ENCODE data around the gene CLIC3. TPM values are rescaled to one million over a fixed set of nuclear protein-coding genes. Genes with fewer than 3 reads are reported as not detected.

CLIC3 gene
- total and polyA plus RNA-seq, 5 donors from 2014 or later, result 0.38 to 4.5 (median 2.2) TPM

DNA sequence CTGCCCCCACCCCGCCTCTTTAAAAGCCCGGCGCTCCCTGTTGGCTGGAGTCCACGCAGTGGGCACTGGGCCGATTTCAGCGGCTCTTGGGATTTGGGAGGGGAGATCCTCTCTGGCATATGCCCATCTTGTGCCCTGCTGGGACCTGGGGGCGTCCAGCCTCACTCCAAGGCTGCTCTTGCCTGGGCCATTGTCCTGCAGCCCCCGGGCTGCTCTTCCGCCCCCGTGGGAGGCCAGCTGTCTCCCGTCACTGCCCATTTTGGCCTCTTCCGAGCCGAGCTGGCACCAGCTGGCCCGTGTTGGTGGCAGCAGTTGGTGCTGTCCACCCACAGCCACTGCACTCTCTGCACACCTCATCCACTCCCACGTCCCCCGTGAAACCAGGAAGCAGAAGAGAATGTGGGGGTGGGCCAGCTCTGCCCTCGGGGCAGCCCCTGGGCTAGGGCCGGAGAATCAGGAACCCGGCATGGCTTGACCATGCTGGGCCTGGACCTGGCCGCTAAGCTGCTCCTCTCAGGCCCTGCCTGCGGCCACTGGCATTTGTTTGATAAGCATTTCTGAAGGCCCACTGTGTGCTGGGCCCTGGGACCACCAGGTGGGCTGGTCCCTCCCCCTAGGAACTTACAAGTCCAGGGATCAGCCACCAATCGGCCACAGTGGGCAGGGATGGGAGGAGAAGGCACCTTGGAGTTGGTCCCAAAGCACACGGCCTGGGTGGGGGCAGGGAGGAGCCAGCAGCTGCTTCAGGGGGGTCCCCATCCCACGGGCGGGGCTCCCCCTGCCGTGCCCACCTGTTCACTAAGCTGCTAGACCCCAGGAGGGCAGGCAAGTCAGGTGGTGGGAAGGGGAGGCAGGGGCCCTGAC lies 49.1 kb downstream of the CLIC3 start:
- Mint-ChIP-seq H3K4me1 (peaks cover 0 to 21% (median 3%) of the 10 kb centered on the region in 4 donors), H3K36me3 (no peaks in the 10 kb centered on the region), H3K4me3 (peak overlapping the region in 2 of 4 donors; percentile 36 to 38), H3K27ac (no peak overlapping the region), H3K9me3 (no peaks in the 10 kb centered on the region), H3K27me3 (peaks cover 5% of the 10 kb centered on the region)
- Histone ChIP-seq H3K36me3 (ENCODE audit: control insufficient read depth, insufficient read depth, low read length) (peaks cover 6% of the 10 kb centered on the region), H3K9me3 (ENCODE audit: control insufficient read depth in 2 of 2, low read length in 2 of 2) (no peaks in the 10 kb centered on the region), H3K4me3 (ENCODE audit: low read depth, low read length) (no peak overlapping the region), H3K27ac (ENCODE audit: insufficient read depth, low read length, poor library complexity, severe bottlenecking) (no peak overlapping the region), H3K4me1 (ENCODE audit: control insufficient read depth, insufficient read depth, low read length, poor library complexity, severe bottlenecking) (peaks cover 37% of the 10 kb centered on the region), H3K27me3 (ENCODE audit: control insufficient read depth, insufficient read depth, low read length) (no peaks in the 10 kb centered on the region)
- ATAC-seq (ENCODE audit: low read depth in 2 of 2), result no peak
- DNase-seq, result no peak

DNA sequence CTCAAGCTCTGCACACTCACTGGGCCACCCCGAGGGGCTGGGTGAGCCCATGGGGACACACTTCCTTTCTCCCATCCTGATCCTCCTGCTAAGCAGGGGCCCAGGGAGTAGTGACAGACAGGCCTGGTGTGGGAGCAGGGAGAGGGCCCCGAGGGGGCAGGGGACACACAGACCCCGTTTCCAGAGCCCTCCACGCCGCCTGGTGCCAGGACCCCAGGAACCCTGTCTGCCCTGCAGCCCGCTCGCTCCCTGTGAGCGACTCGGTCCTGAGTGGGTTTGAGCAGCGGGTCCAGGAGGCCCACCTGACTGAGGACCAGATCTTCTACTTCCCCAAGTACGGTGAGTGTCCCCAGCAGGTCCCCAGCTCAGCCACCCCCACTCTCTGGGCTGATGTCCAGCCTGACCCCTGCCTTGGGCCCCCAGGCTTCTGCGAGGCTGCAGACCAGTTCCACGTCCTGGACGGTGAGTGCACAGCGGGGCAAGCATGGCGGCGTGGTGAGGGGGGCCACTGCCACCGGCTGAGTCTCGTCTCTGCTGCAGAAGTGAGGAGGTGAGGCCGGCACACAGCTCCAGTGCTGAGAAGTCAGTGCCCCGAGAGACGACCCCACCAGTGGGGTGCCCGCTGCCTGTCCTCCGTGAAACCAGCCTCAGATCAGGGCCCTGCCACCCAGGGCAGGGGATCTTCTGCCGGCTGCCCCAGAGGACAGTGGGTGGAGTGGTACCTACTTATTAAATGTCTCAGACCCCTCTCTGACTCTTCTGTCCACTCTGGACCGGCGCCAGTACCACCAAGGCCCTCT lies 49.9 kb downstream of the CLIC3 start:
- DNase-seq (no peak), ATAC-seq (ENCODE audit: low read depth in 2 of 2) (no peak)
- Mint-ChIP-seq H3K27ac (no peak overlapping the region), H3K36me3 (no peaks in the 10 kb centered on the region), H3K27me3 (peaks cover 5% of the 10 kb centered on the region), H3K4me3 (peak overlapping the region in 2 of 4 donors; percentile 16 to 43), H3K9me3 (no peaks in the 10 kb centered on the region), H3K4me1 (peaks cover 0 to 21% (median 3%) of the 10 kb centered on the region in 4 donors)
- no peak overlapping the region for H3K27ac ChIP-seq (ENCODE audit: insufficient read depth, low read length, poor library complexity, severe bottlenecking)
- peaks cover 38% of the 10 kb centered on the region for H3K4me1 ChIP-seq (ENCODE audit: control insufficient read depth, insufficient read depth, low read length, poor library complexity, severe bottlenecking)
- H3K36me3 ChIP-seq (ENCODE audit: control insufficient read depth, insufficient read depth, low read length), result peaks cover 14% of the 10 kb centered on the region
- H3K27me3 ChIP-seq (ENCODE audit: control insufficient read depth, insufficient read depth, low read length), result no peaks in the 10 kb centered on the region
- no peak overlapping the region for H3K4me3 ChIP-seq (ENCODE audit: low read depth, low read length)
- no peaks in the 10 kb centered on the region for H3K9me3 ChIP-seq (ENCODE audit: control insufficient read depth in 2 of 2, low read length in 2 of 2)

DNA sequence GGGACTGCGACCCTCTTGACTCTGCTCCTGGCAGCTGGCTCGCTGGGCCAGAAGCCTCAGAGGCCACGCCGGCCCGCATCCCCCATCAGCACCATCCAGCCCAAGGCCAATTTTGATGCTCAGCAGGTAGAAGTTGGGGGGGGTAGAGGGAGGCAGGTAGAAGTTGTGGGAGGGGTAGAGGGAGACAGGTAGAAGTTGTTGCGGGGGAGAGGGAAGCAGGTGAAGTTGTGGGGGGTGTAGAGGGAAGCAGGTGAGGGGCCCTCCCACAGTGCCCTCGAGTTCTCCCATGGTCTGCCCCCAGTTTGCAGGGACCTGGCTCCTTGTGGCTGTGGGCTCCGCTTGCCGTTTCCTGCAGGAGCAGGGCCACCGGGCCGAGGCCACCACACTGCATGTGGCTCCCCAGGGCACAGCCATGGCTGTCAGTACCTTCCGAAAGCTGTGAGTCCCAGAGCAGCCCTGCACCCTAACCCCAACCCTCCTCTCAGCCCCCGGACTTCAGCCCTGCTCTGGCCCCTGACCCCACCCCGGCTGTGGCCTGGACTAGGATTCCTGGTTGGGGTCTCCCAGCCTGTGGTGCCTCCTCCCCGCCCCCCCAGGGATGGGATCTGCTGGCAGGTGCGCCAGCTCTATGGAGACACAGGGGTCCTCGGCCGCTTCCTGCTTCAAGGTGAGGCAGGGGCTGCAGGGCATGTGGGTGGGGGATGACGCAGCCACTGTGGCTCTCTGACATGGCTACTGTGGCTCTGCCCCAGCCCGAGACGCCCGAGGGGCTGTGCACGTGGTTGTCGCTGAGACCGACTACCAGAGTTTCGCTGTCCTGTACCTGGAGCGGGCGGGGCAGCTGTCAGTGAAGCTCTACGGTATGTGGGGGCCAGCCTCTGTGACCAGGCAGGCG lies 50.8 kb downstream of the CLIC3 start:
- no peaks in the 10 kb centered on the region for H3K27me3 ChIP-seq (ENCODE audit: control insufficient read depth, insufficient read depth, low read length)
- H3K9me3 Mint-ChIP-seq, result no peaks in the 10 kb centered on the region
- ATAC-seq (ENCODE audit: low read depth in 2 of 2) (no peak), DNase-seq (no peak)
- H3K36me3 Mint-ChIP-seq, result no peaks in the 10 kb centered on the region
- peaks cover 37% of the 10 kb centered on the region for H3K4me1 ChIP-seq (ENCODE audit: control insufficient read depth, insufficient read depth, low read length, poor library complexity, severe bottlenecking)
- peaks cover 0 to 21% (median 3%) of the 10 kb centered on the region in 4 donors for H3K4me1 Mint-ChIP-seq
- H3K4me3 ChIP-seq (ENCODE audit: low read depth, low read length), result no peak overlapping the region
- peaks cover 22% of the 10 kb centered on the region for H3K36me3 ChIP-seq (ENCODE audit: control insufficient read depth, insufficient read depth, low read length)
- peak overlapping the region in 1 of 3 donors; percentile 90 for H3K27ac Mint-ChIP-seq
- no peak overlapping the region for H3K27ac ChIP-seq (ENCODE audit: insufficient read depth, low read length, poor library complexity, severe bottlenecking)
- no peaks in the 10 kb centered on the region for H3K9me3 ChIP-seq (ENCODE audit: control insufficient read depth in 2 of 2, low read length in 2 of 2)
- peak overlapping the region in 1 of 4 donors; percentile 81 for H3K4me3 Mint-ChIP-seq
- peaks cover 5% of the 10 kb centered on the region for H3K27me3 Mint-ChIP-seq

Other genes starting within 250 kb of the CLIC3 start
Only the 30 nearest of the 38 such genes appear.
- gene TMEM141, start 205.2 kb downstream of the CLIC3 start, total RNA-seq, result 20.7 TPM
- gene TMEM141, start 205.2 kb downstream of the CLIC3 start, polyA plus RNA-seq, result 10 to 100 TPM; 28.2 to 39.3 (median 35.5) TPM
- 2.3 TPM for gene CCDC183, start 200.2 kb downstream of the CLIC3 start, total RNA-seq
- gene CCDC183, start 200.2 kb downstream of the CLIC3 start, polyA plus RNA-seq, result under 1 TPM in 3 of 4 donors, not detected in 1; 0.16 to 0.72 (median 0.58) TPM
- 63.6 TPM for gene RABL6, start 188.6 kb downstream of the CLIC3 start, total RNA-seq
- gene RABL6, start 188.6 kb downstream of the CLIC3 start, polyA plus RNA-seq, result 10 to 100 TPM in 2 of 4 donors, 1 to 10 TPM in 2; 9.4 to 13.9 (median 10.6) TPM
- gene AJM1, start 154.1 kb downstream of the CLIC3 start, total RNA-seq, result 4.3 TPM
- under 1 TPM in 2 of 4 donors, not detected in 2; 0.10 to 0.11 TPM for gene AJM1, start 154.1 kb downstream of the CLIC3 start, polyA plus RNA-seq
- 33.7 TPM for gene PHPT1, start 147.2 kb downstream of the CLIC3 start, total RNA-seq
- 10 to 100 TPM; 65.4 to 95.8 (median 80.3) TPM for gene PHPT1, start 147.2 kb downstream of the CLIC3 start, polyA plus RNA-seq
- 2.7 TPM for gene MAMDC4, start 144.2 kb downstream of the CLIC3 start, total RNA-seq
- under 1 TPM in 1 of 4 donors, not detected in 3; 0.30 TPM for gene MAMDC4, start 144.2 kb downstream of the CLIC3 start, polyA plus RNA-seq
- gene EDF1, start 130.3 kb downstream of the CLIC3 start, total RNA-seq, result 219 TPM
- gene EDF1, start 130.3 kb downstream of the CLIC3 start, polyA plus RNA-seq, result 100 to 1,000 TPM; 297 to 398 (median 339) TPM
- 28.6 TPM for gene TRAF2, start 110.1 kb downstream of the CLIC3 start, total RNA-seq
- gene TRAF2, start 110.1 kb downstream of the CLIC3 start, polyA plus RNA-seq, result 10 to 100 TPM; 11.0 to 23.0 (median 15.6) TPM
- gene FBXW5, start 51.8 kb downstream of the CLIC3 start, total RNA-seq, result 96.9 TPM
- 100 to 1,000 TPM in 3 of 4 donors, 10 to 100 TPM in 1; 91.6 to 134 (median 121) TPM for gene FBXW5, start 51.8 kb downstream of the CLIC3 start, polyA plus RNA-seq
- 1.1 TPM for gene C8G, start 51.3 kb downstream of the CLIC3 start, total RNA-seq
- under 1 TPM in 1 of 4 donors, not detected in 3; 0.96 TPM for gene C8G, start 51.3 kb downstream of the CLIC3 start, polyA plus RNA-seq
- gene LCN12, start 44.3 kb downstream of the CLIC3 start, total RNA-seq, result 1.4 TPM
- not detected for gene LCN12, start 44.3 kb downstream of the CLIC3 start, polyA plus RNA-seq
- gene PTGDS, start 19.1 kb downstream of the CLIC3 start, total RNA-seq, result 15.4 TPM
- gene PTGDS, start 19.1 kb downstream of the CLIC3 start, polyA plus RNA-seq, result under 1 TPM in 1 of 4 donors, not detected in 3; 0.47 TPM
- not detected for gene LCNL1, start 13.6 kb downstream of the CLIC3 start, total RNA-seq
- not detected for gene LCNL1, start 13.6 kb downstream of the CLIC3 start, polyA plus RNA-seq
- 83.3 TPM for gene PAXX, start 4.1 kb downstream of the CLIC3 start, total RNA-seq
- 10 to 100 TPM; 46.7 to 67.5 (median 66.0) TPM for gene PAXX, start 4.1 kb downstream of the CLIC3 start, polyA plus RNA-seq
- 135 TPM for gene ABCA2, start 31.7 kb upstream of the CLIC3 start, total RNA-seq
- gene ABCA2, start 31.7 kb upstream of the CLIC3 start, polyA plus RNA-seq, result 1 to 10 TPM; 3.8 to 4.5 (median 4.3) TPM
- gene FUT7, start 35.5 kb upstream of the CLIC3 start, total RNA-seq, result 15.2 TPM
- gene FUT7, start 35.5 kb upstream of the CLIC3 start, polyA plus RNA-seq, result 10 to 100 TPM; 31.8 to 79.0 (median 42.9) TPM
- 106 TPM for gene NPDC1, start 49.6 kb upstream of the CLIC3 start, total RNA-seq
- gene NPDC1, start 49.6 kb upstream of the CLIC3 start, polyA plus RNA-seq, result 10 to 100 TPM in 2 of 4 donors, 1 to 10 TPM in 2; 4.2 to 15.3 (median 9.2) TPM
- not detected for gene ENTPD2, start 57.5 kb upstream of the CLIC3 start, total RNA-seq
- not detected for gene ENTPD2, start 57.5 kb upstream of the CLIC3 start, polyA plus RNA-seq
- gene SAPCD2, start 74.0 kb upstream of the CLIC3 start, total RNA-seq, result 1.2 TPM
- under 1 TPM; 0.09 to 0.62 (median 0.18) TPM for gene SAPCD2, start 74.0 kb upstream of the CLIC3 start, polyA plus RNA-seq
- 14.8 TPM for gene UAP1L1, start 80.9 kb upstream of the CLIC3 start, total RNA-seq
- 1 to 10 TPM; 1.3 to 3.6 (median 1.7) TPM for gene UAP1L1, start 80.9 kb upstream of the CLIC3 start, polyA plus RNA-seq
- 71.3 TPM for gene MAN1B1, start 90.4 kb upstream of the CLIC3 start, total RNA-seq
- 10 to 100 TPM; 42.1 to 53.5 (median 45.7) TPM for gene MAN1B1, start 90.4 kb upstream of the CLIC3 start, polyA plus RNA-seq
- 343 TPM for gene DPP7, start 118.2 kb upstream of the CLIC3 start, total RNA-seq
- gene DPP7, start 118.2 kb upstream of the CLIC3 start, polyA plus RNA-seq, result 100 to 1,000 TPM; 119 to 164 (median 153) TPM
- gene GRIN1, start 142.6 kb upstream of the CLIC3 start, total RNA-seq, result not detected
- not detected for gene GRIN1, start 142.6 kb upstream of the CLIC3 start, polyA plus RNA-seq
- gene LRRC26, start 173.5 kb upstream of the CLIC3 start, total RNA-seq, result not detected
- not detected for gene LRRC26, start 173.5 kb upstream of the CLIC3 start, polyA plus RNA-seq
- gene TMEM210, start 175.5 kb upstream of the CLIC3 start, total RNA-seq, result not detected
- not detected for gene TMEM210, start 175.5 kb upstream of the CLIC3 start, polyA plus RNA-seq
- 127 TPM for gene ANAPC2, start 192.0 kb upstream of the CLIC3 start, total RNA-seq
- 1 to 10 TPM; 7.5 to 8.7 (median 8.0) TPM for gene ANAPC2, start 192.0 kb upstream of the CLIC3 start, polyA plus RNA-seq
- 54.3 TPM for gene SSNA1, start 192.1 kb upstream of the CLIC3 start, total RNA-seq
- gene SSNA1, start 192.1 kb upstream of the CLIC3 start, polyA plus RNA-seq, result 100 to 1,000 TPM; 112 to 150 (median 130) TPM
- 5.9 TPM for gene TPRN, start 204.2 kb upstream of the CLIC3 start, total RNA-seq
- under 1 TPM; 0.27 to 0.91 (median 0.43) TPM for gene TPRN, start 204.2 kb upstream of the CLIC3 start, polyA plus RNA-seq
- gene TMEM203, start 209.1 kb upstream of the CLIC3 start, total RNA-seq, result 20.7 TPM
- gene TMEM203, start 209.1 kb upstream of the CLIC3 start, polyA plus RNA-seq, result 100 to 1,000 TPM; 116 to 148 (median 132) TPM
- 30.0 TPM for gene NDOR1, start 209.1 kb upstream of the CLIC3 start, total RNA-seq
- 1 to 10 TPM; 3.9 to 7.6 (median 5.0) TPM for gene NDOR1, start 209.1 kb upstream of the CLIC3 start, polyA plus RNA-seq

Data from CD4-positive, CD25-positive, alpha-beta regulatory T cell (primary cell).